AG04450 (cell line): Measurements from ENCODE around the gene OBSCN. TPM values are rescaled to one million over a fixed set of nuclear protein-coding genes. Genes with fewer than 3 reads are reported as not detected.

Source experiments
- CTCF ChIA-PET: fragments of 300-600, 350-600 bp; formaldehyde crosslinking; extraction: SDS; loops from one replicate; lab custom pipeline; 2022; ENCODE audit warnings: antibody characterized with exemption, inconsistent platforms; lab: Charles Lee
- POLR2A ChIA-PET: fragments of 350-600 bp; formaldehyde crosslinking; extraction: SDS; loops from one replicate; lab custom pipeline; 2021; ENCODE audit warnings: antibody characterized with exemption, inconsistent platforms; lab: Yijun Ruan, JAX
- DNase-seq: peaks from one replicate; pipeline ENCODE4 v3.0.0-alpha.2; 2011; ENCODE audit warnings: low read depth, low spot score
- H3K27ac ChIP-seq: one replicate; pipeline ENCODE4 v1.5.1; 2012; ENCODE audit warnings: low read depth, low read length, control low read depth
- H3K27me3 ChIP-seq: one replicate; pipeline ENCODE4 v1.6.0; 2012; ENCODE audit warnings: low read length; ENCODE audit not compliant: control insufficient read depth, insufficient read depth
- H3K4me3 ChIP-seq: 2 replicates; pipeline ENCODE4 v1.5.1; 2011; ENCODE audit warnings: mild to moderate bottlenecking, low read depth, low read length, control low read depth
- H3K9me3 ChIP-seq: 2 replicates; pipeline ENCODE4 v1.5.1; 2012; ENCODE audit warnings: low read length; ENCODE audit not compliant: control insufficient read depth, insufficient read depth
- CTCF ChIP-seq: IDR thresholded peaks from 2 replicates; pipeline ENCODE4 v1.5.1; 2011; ENCODE audit warnings: low read depth, low read length, control low read depth, inconsistent platforms
- polyA plus RNA-seq: library from polyadenylated mRNA; depleted of rRNA; stranded (reverse); fragments of >200 nt; gene quantifications from 2 replicates; pipeline ENCODE4 v1.2.3, GENCODE V29; 2011

The OBSCN gene
- polyA plus RNA-seq, 1 experiment, result 3.9 TPM

GRCh38 chr1:228367798-228368791 lies 160.3 kb downstream of the OBSCN start:
- TF ChIP-seq CTCF, result no peak
- CTCF ChIA-PET, result no interaction called here
- Histone ChIP-seq H3K4me3 (no peak overlapping the region), H3K27ac (no peak overlapping the region), H3K9me3 (no peaks in the 10 kb centered on the region; the same call in 1 of the 2 replicates), H3K27me3 (peaks cover 2% of the 10 kb centered on the region)
- no peak for DNase-seq
- POLR2A ChIA-PET, result no interaction called here

GRCh38 chr1:228368801-228369607 lies 161.2 kb downstream of the OBSCN start:
- TF ChIP-seq CTCF, result no peak
- Histone ChIP-seq H3K27me3 (peaks cover 2% of the 10 kb centered on the region), H3K9me3 (no peaks in the 10 kb centered on the region; the same call in 1 of the 2 replicates), H3K27ac (no peak overlapping the region), H3K4me3 (no peak overlapping the region)
- DNase-seq, result no peak
- ChIA-PET POLR2A (no interaction called here), CTCF (no interaction called here)

GRCh38 chr1:228369608-228370438 lies 162.0 kb downstream of the OBSCN start:
- H3K27ac ChIP-seq, result no peak overlapping the region
- CTCF ChIA-PET, result no interaction called here
- H3K4me3 ChIP-seq, result no peak overlapping the region
- no peaks in the 10 kb centered on the region; the same call in 1 of the 2 replicates for H3K9me3 ChIP-seq
- no peak for TF ChIP-seq CTCF
- DNase-seq, result no peak
- POLR2A ChIA-PET, result no interaction called here
- peaks cover 2% of the 10 kb centered on the region for H3K27me3 ChIP-seq

- DNase-seq, result no peak
- H3K9me3 ChIP-seq, result no peaks in the 10 kb centered on the region; the same call in 1 of the 2 replicates
- TF ChIP-seq CTCF, result no peak
- POLR2A ChIA-PET, result no interaction called here
- CTCF ChIA-PET, result no interaction called here
- peaks cover 2% of the 10 kb centered on the region for H3K27me3 ChIP-seq
- H3K4me3 ChIP-seq, result no peak overlapping the region
- no peak overlapping the region for H3K27ac ChIP-seq
These were observed 162.6 kb downstream of the OBSCN start for GRCh38 chr1:228370439-228370940.
